Right atrium auricular region (tissue), 2 donors: ENCODE results near the gene ANXA7. TPM values are rescaled to one million over a fixed set of nuclear protein-coding genes. Genes with fewer than 3 reads are reported as not detected.

Source experiments
- DNase-seq: peaks from one replicate; pipeline ENCODE4 v3.0.0-alpha.2; 2019; ENCODE audit warnings: low spot score
- H3K27ac ChIP-seq, 2 donors: fragments of 200-600 bp; sonication (generic); 1 replicate in 1 of 2; 2 replicates in 1 of 2; pipeline ENCODE4 v1.5.1; 2016 to 2019
- H3K27me3 ChIP-seq, 2 donors: fragments of 200-600 bp; sonication (generic); one replicate each; pipeline versions ENCODE4 v1.5.1 to v1.6.0; 2017 to 2019
- H3K36me3 ChIP-seq: fragments of 200-600 bp; sonication (generic); one replicate; pipeline ENCODE4 v1.5.1; 2016
- H3K4me1 ChIP-seq, 2 donors: fragments of 200-600 bp; sonication (generic); one replicate each; pipeline versions ENCODE4 v1.5.1 to v1.6.0; 2017 to 2019
- H3K4me3 ChIP-seq, 2 donors: fragments of 200-600 bp; sonication (generic); 1 replicate in 1 of 2; 2 replicates in 1 of 2; pipeline ENCODE4 v1.5.1; 2017 to 2019; ENCODE audit warnings: mild to moderate bottlenecking in 1 of 2, moderate library complexity in 1 of 2
- H3K9me3 ChIP-seq, 2 donors: fragments of 200-600 bp; sonication (generic); one replicate each; pipeline ENCODE4 v1.5.1; 2019
- total RNA-seq, 2 donors: library from RNA; depleted of rRNA; stranded (reverse); fragments of >200 nt; gene quantifications; one replicate each; pipeline ENCODE4 v1.1.0, GENCODE V29; 2016
- TF ChIP-seq, protein P1 (sequence below), 2 donors: fragments of 200-600 bp; sonication (generic); IDR thresholded peaks; one replicate each; pipeline ENCODE4 v1.5.1; 2019; ENCODE audit warnings: antibody characterized with exemption in 2 of 2

The ANXA7 gene
- total RNA-seq, 2 donors from 2014 or later, result 100 to 117 TPM

DNA sequence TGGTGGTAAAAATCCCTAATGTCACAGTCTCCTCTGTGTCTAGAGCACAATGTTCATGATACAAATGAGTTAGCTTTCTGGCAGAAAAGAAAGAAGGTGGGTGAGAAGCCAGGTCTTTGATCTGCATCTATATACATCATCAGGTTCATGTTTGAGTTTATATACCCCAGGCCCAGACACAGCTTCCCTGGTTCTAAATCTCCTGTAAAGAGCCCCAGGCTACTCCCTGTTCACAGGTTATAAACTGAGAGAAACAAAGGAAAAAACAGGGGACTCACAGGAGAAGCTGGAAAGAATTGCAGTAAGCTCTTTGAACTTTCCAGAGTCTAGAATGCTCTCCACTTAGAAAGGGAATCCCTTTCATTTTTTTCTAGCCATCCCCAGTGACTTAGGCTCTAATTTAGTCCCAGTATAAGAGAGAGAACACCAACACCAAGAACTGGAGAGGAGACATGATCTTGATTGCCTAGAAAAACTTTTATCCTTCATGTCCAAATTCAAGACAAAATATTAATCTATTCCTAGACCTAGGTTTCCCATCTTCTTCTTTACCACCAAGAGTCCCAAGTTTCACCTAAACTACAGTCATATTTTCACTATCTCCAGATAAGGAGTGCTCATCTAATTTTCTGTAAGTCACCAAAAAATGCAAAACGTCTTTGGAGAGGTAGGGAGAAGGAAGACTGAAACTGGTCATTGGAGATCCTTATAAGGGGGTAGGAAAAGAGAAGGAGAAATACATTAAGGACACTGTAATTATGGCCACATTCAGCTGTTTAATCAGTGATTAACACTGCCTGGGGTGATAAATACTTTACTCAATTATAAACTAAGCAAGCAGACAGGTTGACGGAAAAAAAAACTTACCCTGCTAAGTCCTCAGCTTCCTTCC, 19.0 kb upstream of the ANXA7 start:
- H3K27ac ChIP-seq, result peak overlapping the region in 1 of 2 donors; percentile 25

DNA sequence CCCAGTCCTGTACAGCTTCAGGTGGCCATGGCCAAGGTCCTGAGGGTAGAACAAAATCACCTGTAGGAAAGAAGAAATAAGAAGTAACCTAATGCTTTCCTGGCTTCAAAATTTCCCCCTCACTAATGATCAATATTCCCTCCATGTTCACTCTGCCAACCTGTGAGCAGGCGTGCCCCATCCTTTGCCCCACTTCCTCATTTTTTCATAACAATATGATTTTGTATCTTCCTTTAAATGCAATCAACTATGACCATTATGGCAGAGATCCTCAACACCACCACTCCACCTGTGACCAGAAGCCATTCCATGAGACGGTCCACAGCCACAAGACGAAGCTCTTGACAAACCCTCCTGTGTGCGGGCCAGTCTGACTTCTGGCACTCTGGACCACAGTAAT, 12.5 kb upstream of the ANXA7 start:
- no peaks in the 10 kb centered on the region for H3K4me1 ChIP-seq
- TF ChIP-seq, protein P1, sequence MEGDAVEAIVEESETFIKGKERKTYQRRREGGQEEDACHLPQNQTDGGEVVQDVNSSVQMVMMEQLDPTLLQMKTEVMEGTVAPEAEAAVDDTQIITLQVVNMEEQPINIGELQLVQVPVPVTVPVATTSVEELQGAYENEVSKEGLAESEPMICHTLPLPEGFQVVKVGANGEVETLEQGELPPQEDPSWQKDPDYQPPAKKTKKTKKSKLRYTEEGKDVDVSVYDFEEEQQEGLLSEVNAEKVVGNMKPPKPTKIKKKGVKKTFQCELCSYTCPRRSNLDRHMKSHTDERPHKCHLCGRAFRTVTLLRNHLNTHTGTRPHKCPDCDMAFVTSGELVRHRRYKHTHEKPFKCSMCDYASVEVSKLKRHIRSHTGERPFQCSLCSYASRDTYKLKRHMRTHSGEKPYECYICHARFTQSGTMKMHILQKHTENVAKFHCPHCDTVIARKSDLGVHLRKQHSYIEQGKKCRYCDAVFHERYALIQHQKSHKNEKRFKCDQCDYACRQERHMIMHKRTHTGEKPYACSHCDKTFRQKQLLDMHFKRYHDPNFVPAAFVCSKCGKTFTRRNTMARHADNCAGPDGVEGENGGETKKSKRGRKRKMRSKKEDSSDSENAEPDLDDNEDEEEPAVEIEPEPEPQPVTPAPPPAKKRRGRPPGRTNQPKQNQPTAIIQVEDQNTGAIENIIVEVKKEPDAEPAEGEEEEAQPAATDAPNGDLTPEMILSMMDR (IDR thresholded peaks at IDR 0.05), result no peak
- no peak overlapping the region for H3K4me3 ChIP-seq
- H3K27me3 ChIP-seq, result no peaks in the 10 kb centered on the region
- H3K9me3 ChIP-seq, result no peaks in the 10 kb centered on the region
- peaks cover 59% of the 10 kb centered on the region for H3K36me3 ChIP-seq
- DNase-seq, result no peak
- no peak overlapping the region for H3K27ac ChIP-seq

More for the DNA sequence above, 19.0 kb upstream of the ANXA7 start:
- H3K4me1 ChIP-seq, result no peaks in the 10 kb centered on the region
- no peaks in the 10 kb centered on the region for H3K27me3 ChIP-seq
- DNase-seq, result no peak
- no peak overlapping the region for H3K4me3 ChIP-seq
- H3K9me3 ChIP-seq, result no peaks in the 10 kb centered on the region
- TF ChIP-seq, protein P1 (IDR thresholded peaks at IDR 0.05), result no peak
- peaks cover 19% of the 10 kb centered on the region for H3K36me3 ChIP-seq

DNA sequence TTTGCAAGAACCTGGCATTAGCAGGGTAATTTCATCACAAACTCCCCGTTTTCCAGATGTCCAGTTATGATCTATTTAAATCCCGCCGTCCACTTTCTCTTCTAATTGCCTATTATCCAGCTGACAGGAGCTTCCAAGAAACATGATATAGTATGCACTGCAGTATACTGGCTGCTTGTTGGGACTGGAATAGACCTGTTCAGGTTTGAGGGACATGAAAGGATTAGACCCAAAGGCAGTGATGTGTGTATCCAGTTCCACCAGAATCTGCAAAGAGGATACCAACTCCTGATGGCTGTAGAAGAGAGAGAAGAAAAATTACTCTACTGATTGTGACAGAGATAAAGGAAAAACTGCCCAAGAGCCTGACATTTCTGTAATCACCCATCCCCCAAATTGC, 10.6 kb upstream of the ANXA7 start:
- H3K4me1 ChIP-seq, result no peaks in the 10 kb centered on the region
- TF ChIP-seq, protein P1 (IDR thresholded peaks at IDR 0.05), result no peak
- no peak for DNase-seq
- peaks cover 59% of the 10 kb centered on the region for H3K36me3 ChIP-seq
- no peak overlapping the region for H3K4me3 ChIP-seq
- no peaks in the 10 kb centered on the region for H3K9me3 ChIP-seq
- no peaks in the 10 kb centered on the region for H3K27me3 ChIP-seq
- no peak overlapping the region for H3K27ac ChIP-seq

DNA sequence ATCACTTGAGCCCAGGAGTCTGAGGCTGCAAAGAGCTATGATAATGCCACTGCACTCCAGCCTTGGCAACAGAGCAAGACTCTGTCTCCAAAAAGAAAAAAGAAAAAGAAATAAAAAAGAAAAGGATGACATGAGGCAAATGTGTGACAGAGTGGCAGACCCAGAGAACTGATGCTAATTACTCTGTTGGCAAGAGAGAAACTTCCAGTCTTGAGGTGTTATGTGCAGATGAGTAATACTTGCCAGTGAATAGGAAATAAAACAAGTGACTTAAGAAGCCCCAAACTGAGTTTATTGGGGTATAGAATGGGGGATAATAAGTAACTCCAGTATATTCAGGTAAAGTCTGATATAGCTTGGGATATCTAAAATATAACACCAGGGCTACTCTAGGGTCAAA, 9.5 kb upstream of the ANXA7 start:
- TF ChIP-seq, protein P1 (IDR thresholded peaks at IDR 0.05), result no peak
- Histone ChIP-seq H3K27ac (no peak overlapping the region), H3K36me3 (peaks cover 58% of the 10 kb centered on the region), H3K4me1 (no peaks in the 10 kb centered on the region), H3K27me3 (no peaks in the 10 kb centered on the region), H3K4me3 (no peak overlapping the region), H3K9me3 (no peaks in the 10 kb centered on the region)
- no peak for DNase-seq

DNA sequence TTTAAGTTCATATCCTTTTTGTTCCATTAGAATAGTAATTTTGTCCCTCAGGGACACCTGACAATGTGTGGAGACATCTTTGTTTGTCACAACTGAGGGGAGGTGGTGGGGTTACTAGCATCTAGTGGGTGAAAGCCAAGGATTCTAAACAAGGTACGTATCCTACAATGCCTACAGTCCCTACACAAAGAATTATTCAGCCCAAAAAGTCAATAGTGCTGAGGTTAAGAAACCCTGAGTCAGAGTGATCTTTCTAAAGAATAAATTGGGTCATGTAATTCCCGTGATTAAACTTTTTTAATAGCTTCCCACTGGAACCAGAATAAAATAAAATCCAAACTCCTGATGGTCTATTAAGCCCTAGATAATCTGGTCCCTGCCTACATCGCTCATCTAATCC, 2.7 kb upstream of the ANXA7 start:
- Histone ChIP-seq H3K27me3 (no peaks in the 10 kb centered on the region), H3K9me3 (no peaks in the 10 kb centered on the region), H3K36me3 (no peaks in the 10 kb centered on the region), H3K4me1 (peaks cover 0 to 20% of the 10 kb centered on the region in 2 donors), H3K27ac (no peak overlapping the region), H3K4me3 (no peak overlapping the region)
- no peak for DNase-seq
- TF ChIP-seq, protein P1 (IDR thresholded peaks at IDR 0.05), result no peak
